NCI-H748 (cell line): ENCODE measurements around the gene WFDC1.

Experiments used
- DNase-seq: peaks from one replicate; lab custom pipeline; 2025; ENCODE audit not compliant: unreplicated experiment; lab: John Stamatoyannopoulos, UW

The WFDC1 gene

DNA sequence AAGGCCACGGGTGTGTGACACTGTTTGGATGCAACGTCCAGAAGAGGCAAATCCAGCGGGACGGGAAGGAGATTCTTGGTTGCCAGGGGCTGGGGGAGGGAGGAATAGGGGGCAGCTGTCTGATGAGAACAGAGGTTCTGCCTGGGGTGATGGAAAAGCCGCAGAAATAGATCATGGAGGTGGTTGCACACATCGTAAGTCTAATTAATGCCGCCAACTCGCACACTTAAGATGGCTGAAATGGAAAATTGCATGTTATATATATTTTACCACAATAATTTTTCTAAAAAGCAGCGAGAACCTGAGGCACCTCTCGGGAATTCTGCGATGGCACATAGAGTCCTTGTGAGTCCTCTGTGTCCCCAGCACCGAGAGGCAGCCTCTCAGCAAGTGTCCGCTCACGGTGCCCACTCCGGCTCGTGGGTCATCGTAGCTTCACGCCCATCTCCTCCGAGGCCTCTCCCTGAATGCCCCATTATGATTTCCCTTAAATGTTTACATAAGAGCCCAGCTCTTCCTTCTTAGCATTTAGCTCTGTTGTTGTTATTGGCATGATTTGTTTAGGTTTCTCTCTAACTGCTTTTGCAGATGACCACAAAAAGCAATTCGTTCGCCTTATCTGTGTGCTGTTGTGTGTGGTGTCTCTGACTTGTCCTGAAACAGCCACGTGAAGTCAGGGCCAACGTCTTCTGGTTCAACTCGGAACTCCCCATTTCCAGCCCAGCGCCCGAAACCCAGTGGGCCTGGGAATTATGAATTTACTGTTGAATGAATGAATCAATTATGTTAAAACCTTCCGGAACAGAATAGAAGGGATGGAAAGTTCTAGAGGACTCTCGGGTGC lies 7.7 kb downstream of the WFDC1 start:
- no peak for DNase-seq

DNA sequence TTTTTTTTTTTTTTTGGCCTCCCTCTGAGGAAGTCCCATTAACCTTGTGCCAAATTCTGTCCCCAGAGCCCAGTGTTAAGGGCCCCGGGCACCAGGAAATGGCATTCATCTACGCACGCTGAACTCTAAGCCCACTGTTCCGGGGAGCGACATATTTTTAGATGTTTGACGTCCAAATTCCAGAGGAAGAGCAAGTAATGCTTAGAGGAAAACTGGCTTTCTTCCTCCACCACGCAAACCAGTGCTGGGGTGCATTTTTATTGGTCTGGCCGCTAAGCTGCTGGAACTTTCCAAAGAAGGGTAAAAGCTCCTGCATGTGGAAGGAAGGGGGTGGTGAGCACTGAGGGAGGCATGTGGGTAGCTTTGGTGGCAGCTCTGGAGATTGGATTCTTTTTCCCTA lies 8.3 kb downstream of the WFDC1 start:
- no peak for DNase-seq

DNA sequence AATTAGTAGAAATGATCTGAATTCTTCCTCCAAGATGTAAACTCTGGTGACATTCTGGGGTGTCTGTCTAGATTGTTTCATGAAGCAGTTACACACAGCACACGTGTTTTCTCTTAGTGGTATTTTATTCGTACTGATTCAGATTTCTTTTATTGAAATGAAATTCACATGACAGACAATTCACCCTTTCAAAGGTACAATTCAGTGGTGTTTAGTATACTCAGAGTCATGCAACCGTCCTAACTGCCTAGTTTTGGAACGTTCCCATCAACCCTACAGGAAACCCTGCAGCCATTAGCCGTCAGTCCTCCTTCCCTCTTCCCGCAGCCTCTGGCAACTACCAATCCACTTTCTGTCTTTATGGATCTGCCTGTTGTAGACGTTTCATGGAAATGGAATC lies 8.8 kb downstream of the WFDC1 start:
- no peak for DNase-seq

DNA sequence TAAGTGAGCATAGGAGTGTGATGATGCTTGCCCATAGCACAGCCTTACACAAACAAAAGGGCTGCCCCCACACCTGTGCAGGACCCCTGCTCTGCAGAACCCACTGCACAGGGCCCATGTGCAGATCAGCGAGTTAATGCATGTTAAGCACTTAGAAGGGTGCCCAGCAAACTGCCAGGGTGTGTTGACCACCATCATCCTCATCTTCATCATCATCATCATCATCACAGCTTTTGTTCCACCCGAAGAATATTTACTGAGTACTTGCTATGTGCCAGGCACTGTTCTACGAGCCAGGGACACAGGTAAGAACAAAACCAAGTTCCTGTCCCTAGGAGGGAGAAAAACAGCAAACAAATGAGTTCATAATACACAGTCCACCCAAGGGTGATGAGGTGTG lies 11.9 kb downstream of the WFDC1 start:
- no peak for DNase-seq

DNA sequence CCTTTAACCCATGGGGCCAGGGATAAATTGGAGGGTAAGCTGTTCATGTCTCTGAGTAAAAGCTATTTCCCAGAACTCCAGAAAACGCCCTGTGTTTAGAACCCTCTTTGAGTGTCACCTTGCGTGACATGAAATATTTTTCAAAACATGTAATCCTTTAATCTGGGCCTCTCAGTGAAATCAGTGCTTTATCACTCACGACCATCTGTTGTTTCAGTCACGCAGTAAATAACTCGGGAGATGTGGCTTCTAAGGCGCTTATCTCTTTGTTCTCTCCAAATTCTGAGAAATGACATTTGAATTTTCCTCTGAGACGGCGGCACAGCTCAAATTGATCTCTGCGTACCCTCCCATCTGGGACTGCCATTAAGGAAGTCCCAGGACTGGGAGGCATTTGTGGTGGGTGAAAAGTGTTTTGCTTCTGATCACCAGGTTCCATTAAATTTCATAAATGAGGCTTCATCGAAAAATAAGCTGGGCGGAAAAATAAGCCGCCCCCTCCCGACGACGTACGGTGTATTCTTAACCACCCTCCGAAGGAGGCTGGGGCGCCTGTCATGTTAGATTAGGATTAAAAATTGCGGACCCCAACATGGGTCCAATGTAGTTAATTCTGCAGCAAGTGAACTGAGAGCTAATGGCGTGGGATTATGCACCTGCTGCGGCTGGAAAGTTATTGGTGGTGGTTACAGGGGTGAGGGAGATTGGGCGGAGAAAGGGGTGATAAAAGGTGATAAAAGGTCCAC lies 12.7 kb downstream of the WFDC1 start:
- DNase-seq: no peak

DNA sequence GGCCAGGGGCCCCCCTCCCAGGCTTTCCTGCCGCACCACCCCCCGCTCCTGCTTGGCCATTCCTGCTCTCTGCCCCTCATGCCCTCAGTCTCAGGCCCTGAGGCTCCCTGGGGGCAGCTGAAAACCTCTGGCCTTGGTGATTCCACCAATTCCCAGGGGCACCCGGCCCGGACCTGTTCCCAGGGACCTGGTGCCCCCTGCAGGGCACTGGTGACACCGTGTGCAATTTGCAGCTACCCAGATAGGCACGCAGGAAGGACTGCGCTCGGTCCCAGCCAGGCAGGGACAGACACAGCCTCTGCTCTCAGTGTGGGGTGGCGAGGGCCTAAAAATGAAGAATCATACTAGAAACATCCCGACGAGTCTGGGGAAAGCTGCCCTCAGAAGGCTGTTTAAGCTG lies 13.4 kb downstream of the WFDC1 start:
- no peak for DNase-seq

DNA sequence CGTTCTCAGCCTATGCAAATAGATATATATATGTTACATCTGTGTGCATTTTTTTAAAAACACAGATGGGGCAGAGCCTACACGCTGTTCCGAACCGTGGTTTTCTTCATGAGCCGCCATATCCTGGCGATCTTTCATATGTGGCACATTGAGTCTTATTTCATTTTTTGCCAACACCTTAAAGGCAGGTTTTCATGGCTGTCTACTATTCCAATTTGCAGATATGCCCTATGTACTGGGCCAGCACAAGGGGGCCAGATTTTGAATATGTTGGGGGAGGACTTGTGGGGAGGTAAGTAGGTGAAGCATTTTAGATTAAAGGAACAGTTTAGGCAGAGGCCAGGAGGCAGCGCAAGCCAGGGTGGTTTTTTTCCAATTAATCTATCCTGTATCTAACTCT lies 16.0 kb downstream of the WFDC1 start:
- no peak for DNase-seq

DNA sequence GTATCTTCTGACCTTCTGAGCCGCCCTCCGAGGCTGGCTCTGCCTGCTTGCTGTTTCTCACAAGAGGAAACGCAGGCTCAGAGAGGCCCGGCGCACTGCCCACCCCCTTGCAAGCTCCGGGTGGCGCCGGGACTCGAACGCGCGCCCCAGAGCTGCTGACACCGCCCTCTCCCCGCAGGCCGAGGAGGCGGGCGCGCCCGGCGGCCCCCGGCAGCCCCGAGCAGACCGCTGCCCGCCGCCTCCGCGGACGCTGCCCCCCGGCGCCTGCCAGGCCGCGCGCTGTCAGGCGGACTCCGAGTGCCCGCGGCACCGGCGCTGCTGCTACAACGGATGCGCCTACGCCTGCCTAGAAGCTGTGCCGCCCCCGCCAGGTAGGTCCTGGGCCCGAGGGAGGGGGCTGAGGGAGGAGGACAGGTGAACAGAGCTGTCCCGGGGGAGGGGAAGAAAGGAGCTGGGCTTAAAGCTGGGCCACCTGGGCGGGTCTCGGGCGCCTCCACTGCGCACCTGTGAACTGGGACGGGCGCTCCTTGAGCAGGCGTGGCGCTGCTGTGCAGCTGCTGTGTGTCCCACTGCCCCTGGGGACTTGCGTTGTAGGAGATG lies 18.2 kb downstream of the WFDC1 start:
- DNase-seq: peak; percentile 81

DNA sequence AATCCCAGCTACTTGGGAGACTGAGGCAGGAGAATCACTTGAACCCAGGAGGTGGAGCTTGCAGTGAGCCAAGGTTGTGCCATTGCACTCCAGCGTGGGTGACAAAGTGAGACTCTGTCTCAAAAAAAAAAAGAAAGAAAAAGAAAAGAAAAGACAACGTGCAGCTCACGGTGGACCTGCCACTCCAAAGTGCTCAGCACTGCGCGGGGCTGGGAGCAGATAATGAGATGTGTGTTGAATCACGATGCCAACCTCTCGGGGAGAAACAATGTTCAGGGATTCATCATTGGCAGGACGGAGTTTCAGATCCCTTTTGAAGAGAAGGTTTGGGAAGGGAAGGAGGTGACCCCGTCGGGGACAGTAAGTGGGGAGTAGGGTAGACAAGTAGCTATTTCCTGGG lies 19.2 kb downstream of the WFDC1 start:
- DNase-seq: no peak

DNA sequence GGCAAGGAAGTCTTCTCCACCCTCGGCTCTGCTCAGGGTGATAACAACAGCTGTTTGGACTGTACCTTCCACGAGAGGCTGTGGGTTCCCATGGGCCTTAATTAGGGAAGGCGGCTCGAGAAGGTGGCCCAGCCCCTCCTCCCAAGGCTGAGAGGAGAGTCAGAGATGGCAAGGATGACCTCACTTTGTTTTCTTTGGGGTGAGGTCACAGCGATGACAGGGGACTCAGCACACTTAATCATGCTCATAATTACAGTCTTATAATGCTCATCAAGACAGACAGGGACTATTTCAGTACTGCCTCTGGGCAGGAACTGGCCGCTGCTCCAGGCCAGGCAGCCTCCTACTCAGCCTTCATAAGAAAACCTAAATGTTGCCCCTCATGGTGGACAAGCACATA lies 19.7 kb downstream of the WFDC1 start:
- DNase-seq: no peak

DNA sequence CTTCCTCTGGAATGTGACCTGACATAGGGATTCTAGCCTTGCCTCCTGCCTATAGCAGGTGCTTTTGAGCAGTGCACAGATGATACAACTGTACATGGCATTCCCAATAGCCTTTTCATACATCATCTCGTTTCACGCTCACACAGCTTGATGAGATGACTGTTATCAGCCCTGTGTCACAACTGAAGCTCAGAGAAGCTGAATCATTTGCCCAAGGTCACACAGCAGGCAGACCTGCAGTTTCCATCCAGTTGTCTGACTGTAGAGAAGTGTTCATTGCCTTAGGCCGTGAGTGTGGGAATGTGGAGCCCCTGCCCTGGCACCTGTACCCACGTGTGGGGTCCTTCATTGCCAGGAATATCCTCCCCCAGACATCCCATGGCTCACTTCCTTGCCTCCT lies 20.1 kb downstream of the WFDC1 start:
- no peak for DNase-seq

DNA sequence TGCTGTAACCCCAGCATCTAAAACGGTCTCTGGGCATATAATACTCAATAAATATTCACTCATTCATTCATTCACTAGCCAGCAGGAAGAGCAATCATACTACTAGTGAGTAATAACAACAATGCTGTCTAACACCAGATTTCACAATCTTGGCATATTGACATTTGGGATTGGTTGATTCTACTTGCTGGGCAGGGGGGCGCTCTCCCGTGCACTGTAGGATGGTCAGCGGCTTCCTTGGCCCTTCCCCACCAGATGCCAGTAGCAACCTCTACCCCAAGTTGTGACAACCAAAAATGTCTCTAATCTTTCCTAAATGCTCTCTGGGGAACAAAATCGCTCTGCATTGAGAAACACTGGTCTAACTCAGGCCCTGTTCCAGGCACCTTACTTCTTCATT lies 20.7 kb downstream of the WFDC1 start:
- no peak for DNase-seq

DNA sequence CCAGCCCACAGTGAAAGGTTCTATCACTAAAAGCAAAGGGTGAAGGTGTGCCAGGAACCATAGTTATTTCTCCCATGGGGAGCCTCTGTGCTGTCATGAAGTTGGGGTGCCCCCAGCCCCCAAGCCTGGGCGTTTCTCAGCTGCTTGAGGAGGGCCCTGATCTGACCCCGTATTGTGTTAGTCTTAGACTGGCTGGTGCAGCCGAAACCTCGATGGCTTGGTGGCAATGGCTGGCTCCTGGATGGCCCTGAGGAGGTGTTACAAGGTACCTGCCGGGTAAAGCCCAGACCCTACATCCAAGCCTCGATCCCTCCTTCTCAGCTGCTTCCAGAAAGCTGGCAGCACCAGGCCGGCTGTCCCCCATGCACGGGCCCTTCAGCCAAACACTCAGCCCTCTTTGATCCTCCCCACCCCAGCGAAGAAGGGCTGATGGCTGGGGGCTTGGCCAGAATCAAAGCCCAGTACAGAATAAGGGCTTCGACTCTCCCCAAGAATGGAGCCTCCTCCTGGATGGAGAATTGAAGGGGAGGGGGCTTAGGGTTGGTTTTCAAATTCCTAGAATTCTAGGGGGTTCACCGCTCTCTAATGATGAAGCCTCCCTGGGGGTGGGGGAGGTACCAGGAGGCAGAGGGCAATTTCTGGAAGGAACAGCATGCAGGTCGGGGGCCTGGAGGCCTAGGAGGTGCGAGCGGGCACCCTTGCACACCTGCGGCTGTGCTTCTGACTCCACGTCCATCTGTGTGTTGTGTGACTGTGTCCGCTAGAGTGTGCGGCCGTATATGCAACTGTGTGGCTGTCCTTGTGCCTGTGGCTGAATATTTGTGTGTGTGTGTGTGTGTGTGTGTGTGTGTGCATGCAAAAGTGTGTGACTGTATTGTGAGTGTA lies 23.7 kb downstream of the WFDC1 start:
- DNase-seq: no peak

DNA sequence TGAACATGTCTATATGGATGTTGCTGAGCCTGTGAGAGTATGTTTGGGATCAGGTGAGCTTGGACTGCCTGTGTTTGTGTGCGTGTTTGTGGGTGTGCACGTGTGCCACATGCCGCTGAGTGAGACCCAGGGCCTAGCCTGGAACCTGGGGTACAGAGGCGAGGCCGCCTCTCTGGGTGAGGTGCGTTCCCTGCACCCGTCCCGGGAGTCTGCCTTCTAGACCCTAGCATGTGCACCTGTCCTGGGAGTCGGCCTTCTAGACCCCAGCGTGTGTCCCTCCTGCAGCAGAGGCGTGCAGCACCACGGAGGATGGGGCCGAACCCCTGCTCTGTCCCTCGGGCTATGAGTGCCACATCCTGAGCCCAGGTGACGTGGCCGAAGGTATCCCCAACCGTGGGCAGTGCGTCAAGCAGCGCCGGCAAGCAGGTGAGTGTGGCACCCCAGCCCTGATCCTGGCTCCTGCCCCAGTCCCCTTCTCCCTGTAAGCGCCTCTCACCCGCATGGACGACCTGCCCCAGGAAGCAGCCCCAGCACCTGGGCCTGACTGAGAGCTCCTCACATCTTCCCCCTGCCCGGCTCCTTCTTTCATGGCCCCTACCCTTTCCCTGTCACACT lies 24.6 kb downstream of the WFDC1 start:
- no peak for DNase-seq

DNA sequence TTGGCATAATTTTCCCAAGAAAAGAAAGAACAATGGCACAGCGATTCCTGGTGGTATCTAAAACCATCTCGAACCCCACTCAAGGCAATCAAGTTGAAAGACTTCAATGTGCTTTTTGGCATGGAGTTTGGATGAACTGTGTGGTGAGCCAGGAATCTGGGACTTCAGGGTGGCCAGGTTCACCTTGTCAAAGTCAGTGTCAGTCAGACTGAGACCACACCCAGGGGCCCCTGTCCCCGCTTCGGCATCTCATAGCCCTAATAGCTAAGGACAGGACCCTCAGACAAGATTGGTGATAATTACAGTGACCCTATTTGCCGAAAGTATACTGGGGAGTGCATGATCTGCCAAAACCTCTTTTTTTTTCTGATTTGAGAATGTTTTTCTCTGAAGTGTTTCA lies 25.8 kb downstream of the WFDC1 start:
- no peak for DNase-seq

DNA sequence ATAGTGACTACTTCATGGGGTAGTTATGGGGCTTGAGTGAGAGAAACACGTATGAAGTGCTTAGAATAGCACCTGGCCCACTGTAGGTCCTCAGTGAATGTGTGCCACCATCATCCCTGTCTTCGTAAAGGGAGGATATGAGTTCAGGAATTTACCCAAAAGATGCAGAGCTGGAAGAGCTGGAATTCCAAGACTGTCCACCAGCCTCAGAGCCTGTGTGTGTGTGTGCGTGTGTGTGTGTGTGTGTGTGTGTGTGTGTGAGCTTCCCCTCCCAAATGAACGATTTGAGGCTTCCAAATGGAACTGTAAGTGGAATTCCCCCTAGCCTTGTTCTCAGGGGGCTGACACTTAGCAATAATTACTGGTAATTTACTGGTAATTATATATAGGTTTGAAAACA lies 27.3 kb downstream of the WFDC1 start:
- DNase-seq: no peak

DNA sequence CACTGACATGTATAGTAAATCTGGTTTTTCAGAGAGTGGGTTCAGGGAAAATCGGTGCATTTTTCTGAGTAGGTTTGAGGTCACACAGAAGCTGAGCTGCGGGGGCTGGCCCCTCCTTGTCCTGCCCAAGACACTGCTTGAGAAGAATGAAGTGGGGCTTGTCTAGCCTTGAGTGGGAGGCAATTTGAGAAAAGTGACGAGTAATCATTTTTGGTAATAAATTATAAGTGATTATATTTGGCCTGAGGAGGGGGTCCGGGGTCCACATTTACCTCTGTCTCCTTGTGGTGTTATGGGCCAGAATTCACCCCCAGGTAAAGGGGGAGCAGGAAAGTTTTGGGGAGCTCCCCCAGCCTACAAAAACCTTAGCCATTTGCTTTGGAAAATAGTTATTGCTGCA lies 28.1 kb downstream of the WFDC1 start:
- no peak for DNase-seq

DNA sequence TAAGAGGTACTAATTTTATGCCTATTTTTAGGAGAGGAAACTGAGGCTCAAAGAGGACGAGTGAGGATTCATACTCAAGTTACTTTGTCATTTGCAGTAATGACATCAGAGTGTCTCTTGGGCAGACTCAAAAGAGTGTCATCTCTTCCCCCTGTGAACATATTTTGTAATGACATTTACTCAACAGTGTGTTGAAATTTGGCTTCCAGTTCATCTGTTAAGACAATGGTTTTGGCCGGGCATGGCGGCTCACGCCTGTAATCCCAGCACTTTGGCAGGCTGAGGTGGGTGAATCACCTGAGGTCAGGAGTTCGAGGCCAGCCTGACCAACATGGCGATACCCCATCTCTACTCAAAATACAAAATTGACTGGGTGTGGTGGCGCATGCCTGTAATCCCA lies 28.9 kb downstream of the WFDC1 start:
- DNase-seq: no peak

DNA sequence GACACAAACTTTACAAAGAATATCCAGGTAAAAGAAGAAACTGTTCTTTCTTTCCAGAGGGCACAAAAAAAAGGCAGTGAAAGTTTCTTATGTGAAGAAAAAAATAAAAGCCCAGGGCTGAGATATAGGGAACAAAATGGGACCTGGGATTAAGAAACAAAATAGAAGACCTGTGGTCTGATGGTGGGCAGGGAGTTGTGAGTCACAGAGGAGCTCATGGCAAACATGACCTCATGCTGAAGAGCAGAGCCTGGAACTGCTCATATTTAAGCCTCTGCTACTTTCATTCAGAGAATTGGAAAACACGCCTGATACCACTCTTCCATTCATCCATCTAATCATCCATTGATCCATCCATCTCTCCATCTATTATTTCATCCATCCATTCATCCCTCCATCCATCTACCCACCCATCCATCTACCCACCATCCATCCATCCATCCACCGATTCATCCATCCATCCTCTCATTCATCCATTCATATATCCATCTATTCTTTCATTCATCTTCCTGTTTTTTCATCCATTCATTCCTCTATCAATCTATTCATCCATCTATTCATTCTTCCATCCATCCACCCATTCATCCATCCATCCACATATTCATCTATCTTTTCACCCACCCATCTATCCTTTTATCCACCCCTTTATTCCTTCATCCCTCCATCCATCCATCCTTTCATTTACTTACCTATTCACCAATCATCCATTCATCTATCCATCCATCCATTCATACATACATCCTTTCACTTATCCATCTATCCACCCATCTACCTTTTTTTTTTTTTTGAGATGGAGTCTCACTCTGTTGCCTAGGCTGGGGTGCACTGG lies 30.0 kb downstream of the WFDC1 start:
- no peak for DNase-seq

DNA sequence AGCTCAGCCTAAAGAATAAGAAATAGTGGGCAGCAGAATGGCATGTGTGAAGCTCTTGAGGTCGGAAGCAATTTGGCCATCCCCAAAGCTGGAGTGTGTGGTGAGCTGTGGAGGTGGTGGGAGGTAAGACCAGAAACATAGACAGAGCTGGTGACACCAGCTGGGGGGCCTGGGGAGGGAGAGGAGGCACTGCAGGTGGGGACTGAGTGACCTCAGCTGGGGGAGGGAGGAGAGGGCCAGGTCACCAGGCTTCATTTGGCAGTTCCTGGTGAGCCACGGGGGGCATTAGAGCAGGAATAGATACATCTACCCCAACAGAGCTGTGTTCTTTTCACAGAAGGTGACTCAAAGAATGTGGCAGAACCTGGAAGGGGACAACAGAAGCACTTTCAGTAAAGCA lies 31.9 kb downstream of the WFDC1 start:
- DNase-seq: no peak
